NCI-H146 (cell line): ENCODE data around the gene DLG2.

ENCODE experiments used
- DNase-seq: peaks from one replicate; lab custom pipeline; 2025; lab: John Stamatoyannopoulos, UW

The DLG2 gene

DNA sequence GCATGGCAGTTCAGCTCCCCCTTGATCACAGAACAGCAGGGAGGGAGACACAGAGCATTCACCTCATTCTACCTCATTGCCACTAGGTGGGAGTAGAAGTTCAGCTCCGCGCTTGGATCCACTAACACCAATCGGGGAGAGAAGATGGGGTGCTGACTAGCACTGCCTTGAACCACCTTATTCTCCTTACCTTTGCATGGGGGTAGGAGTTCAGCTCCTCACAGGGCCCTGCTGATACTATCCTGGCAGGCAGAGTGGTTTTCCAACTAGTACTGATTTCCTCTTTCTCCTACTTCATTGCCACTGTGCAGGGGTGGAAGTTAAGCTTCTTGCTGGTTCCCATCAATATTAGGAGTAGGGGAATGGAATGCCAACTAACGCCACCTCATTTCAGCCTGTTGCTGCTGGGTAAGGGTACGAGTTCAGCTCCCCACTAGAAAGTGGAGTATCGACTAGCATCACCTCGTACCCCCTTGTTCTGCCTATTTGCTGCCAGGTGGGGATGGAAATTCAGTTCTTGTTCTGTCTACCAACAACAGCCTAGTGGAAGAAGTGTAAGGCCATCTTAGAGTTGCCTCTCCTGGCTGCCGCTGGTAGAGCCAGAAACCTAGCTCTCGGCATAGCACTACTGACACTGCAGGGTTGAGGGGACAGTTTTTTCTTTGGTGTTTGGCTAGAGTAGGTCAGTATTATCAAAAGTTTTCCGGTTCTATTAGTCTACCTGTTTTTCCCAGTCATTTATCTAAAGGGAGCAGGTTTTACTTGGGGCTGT is 1790.1 kb downstream of the DLG2 start:
- DNase-seq, result peak; percentile 31

DNA sequence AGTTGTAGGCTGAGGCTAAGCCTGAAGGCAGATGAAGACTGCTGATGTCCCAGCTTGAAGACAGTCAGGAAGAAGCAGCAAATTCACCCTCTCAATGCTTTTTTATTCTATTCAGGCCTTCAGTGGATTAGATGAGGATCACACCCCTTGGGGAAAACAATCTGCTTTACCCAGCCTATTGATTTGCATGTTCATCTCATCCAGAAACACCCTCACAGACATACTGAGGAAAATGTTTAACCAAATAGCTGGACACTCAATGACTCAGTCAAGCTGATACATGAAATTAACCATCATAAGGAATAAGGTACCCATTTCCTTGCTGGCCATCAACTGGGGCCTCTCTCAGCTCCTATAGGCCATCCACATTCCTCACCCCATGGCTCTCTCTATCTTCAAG is 1791.1 kb downstream of the DLG2 start:
- no peak for DNase-seq

DNA sequence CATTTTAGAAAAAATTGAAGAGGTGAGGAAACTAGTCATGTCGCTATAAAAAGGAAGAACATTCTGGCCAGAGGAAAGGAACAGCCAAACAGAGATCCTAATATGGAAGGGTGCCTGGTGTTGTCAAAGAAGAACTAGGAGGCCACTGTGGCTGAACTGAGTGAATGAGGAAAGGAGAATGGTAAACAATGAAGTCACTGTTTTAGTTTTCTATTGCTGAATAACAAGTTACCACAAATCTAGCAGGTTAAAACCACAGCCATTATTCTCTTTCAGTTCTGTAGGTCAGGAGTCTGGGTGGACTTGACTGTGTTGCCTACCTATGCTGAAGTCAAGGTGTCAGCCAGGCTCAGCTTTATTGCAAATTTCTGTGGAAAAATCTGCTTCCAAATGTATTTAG is 1791.7 kb downstream of the DLG2 start:
- no peak for DNase-seq

DNA sequence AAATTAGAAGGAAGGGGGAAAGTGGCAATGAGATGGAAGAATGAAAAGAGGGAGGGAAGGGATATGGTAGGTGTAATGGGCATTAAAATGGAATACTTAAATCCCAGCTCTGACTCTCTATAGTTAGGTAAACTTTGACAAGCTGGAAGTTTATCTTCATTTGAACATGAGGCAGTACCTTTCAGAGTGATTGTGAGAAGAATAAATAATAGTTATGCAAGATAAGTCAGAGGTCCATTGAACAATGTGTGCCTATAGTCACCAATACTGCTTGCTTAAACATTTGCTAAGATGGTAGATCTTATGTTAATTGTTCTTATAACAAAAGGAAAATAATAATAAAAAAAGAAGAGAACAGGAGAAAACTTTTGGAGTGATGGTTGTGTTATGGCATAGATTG is 1795.2 kb downstream of the DLG2 start:
- DNase-seq, result no peak

DNA sequence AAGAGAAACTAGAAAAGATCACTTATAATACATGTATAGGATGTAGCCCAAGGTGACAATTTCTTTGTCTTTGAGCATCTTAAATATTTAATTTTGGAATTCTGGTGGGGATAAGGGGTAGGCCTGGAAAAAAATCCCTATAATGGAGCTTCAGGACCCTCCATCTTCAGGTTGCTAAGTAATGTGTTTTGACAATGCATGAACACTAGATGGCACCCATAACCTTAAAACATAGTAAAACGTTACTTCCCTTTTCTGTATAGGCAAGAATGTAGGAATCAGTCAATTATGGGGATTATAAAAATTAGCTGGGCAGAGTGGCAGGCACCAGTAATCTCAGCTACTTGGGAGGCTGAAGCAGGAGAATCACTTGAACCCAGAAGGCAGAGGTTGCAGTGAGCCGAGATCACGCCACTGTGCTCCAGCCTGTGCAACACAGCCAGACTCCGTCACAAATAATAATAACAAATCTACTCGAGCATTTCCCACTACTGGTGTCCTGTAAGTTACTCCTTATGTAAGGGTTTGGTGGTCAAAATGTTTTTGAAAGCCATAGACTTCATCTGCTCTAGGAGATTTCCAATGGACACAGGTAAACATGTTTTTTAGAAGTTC is 1799.1 kb downstream of the DLG2 start:
- peak; percentile 5 for DNase-seq

DNA sequence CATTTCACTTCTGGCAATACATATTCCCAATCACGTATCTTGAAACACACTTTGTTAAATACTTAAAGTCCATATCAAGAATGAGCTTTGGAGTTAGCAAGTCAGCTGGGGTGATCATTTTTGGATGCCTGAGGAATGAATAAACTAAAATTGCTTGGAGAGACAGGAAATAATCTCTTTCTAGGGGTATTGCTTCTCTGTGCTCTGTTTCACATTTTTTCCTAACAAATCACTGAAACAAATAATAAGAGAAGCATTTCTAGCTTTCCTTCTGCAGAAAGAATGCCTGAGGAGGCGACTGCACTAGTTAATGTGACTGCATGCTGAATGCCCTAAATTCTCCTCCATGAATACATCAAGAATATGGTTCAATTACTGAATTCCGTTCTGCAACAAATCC is 1799.6 kb downstream of the DLG2 start:
- no peak for DNase-seq

DNA sequence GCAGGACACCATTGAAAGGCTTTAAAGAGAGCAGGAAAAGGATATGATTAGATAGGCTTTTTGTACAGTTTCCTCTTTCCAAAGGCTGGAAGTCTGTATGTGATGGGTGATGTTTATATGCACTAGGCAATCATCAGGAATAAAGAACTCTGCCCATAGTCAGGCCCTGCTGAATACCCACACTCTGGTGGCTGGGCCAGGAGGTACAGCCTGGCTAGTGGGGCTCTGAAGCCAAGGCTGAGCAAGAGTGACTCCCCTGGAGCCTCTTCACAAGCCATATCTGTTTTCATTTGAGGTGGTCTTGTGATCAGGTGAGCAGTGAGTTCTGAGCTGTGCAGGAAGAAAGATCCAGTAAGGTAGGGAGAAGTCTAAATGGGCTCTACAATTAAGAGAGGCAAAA is 1801.1 kb downstream of the DLG2 start:
- DNase-seq, result no peak

DNA sequence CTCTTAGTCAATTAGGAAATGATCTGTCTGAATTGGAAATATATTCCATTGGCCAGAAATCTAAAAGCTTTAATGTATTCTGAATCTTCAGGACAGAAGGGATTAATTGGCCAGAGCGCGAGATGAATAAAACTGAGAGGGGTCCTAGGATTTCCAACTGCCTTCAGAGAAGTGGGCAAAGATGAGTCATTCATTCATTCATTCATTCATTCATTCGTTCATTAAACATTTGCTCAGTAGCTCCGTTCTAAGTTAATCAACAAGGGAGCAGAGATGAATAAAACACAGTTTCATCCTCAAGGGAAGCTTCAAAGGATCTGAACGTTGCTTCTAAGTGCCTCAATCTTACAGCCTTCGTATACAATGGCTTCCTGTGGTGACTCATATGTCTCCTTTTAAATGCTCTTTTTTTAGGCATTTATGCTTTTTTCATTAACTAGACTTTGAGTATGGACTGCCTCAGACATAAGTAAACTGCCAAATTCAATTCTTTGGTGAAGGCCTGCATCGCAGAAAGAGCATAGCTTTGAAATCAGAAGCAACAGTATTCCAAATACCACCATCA is 1803.6 kb downstream of the DLG2 start:
- no peak for DNase-seq

DNA sequence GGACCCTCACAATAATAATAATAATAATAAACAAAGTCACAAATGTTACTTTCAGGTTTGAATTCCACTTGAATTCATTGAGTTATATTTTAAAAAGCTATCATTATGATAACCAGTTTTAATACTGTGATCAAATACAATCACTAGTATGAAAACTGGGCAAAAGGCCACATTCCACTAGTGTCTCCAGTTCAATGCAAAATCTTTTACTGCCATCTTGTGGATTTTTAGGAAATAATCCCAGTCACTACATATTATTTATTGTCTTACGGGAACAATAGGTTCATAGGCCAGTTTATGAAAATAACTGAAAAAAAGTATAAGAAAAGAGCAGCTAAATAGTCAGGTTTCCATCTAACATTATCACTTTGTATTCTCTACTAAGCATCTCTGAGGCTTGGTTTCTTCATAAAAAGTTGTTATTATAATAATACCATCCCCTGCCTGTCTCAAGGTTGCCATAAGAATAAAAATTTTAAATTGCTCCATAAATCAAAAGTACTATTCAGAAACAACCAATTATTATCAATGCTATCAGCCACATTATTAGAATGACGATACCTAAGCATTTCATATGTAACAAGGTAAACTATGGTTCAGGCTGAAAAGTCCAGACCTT is 1807.1 kb downstream of the DLG2 start:
- peak; percentile 17 for DNase-seq

DNA sequence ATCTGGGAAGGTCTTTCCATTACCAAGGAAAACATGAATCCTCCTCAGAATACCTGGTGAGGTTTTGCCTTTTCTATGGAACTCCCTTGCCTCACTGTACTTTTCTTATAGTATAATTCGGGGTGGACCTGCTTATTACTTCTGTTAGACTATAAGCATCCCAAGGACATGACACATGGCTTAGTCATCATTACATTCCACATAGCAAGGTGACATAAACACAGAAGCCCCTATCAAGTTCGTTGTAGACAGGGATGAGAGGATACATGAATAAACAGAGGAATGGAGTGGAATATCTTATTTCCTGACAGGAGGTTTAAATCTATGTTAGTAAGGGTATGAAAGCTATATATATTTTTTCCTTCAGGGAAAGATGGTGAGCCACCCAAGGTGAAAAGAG is 1808.8 kb downstream of the DLG2 start:
- no peak for DNase-seq

DNA sequence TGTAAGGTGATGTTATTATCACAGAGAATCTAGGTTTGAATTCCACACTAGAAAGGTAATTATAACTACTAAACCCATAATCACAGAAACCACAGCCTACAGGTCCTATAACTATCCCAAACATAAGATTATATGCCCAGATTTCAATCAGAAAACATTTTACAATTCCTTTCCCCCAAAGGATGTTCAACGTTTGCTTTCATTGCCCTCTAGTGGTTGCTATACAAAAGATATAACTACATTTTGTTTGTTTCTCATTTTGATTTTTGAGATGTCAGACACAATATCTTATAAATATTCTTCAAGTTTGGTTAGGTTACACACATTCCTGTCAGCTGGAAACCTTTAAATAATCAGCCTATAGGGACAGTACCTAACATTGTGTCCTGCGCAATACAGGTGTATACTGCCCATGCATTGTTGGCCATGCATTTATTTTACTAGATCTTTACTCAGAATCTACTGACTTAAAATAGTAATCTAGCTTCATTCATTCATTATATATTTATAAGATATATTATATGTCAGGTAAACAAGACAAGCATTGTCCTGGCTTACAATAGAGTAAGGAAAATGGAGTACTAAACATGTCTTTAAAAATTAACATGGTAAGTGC is 1810.5 kb downstream of the DLG2 start:
- DNase-seq, result no peak

DNA sequence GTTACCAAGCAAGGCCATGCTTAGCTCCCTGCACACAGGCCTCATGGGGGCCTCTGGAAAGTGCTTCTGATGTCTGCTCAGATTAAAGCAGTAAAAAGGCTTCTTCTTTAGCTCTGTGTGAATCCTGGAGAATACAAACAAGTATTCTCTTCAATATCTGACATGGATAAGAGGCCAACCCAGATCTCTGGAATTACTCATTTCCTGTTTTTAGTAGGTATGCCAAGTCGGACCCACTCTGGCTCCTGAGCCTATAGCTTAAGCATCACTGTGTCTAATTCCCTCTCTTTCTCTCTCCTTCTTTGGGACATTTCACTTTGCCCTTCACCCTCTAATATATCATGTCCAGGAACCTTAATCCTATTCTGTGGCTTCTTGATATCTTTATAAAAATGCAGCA is 1811.4 kb downstream of the DLG2 start:
- no peak for DNase-seq

DNA sequence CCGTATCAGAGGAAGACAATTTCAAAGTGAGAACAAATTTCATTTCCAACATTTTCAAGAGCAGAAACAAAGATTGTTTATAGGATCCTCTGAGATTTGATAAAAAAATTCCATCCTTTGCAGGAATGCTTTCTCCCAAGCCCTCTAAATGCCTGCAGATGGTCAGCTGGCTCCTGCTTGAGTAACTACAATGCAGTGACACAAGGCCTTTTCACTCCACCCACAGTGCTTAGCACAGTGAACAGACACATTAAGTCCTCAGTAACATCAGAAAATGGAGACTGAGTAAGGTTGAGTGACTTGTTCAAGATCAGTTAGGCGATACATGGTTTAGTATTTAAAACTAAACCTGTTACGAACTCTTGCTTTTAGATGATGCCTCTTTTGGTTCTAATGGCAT is 1813.8 kb downstream of the DLG2 start:
- no peak for DNase-seq

DNA sequence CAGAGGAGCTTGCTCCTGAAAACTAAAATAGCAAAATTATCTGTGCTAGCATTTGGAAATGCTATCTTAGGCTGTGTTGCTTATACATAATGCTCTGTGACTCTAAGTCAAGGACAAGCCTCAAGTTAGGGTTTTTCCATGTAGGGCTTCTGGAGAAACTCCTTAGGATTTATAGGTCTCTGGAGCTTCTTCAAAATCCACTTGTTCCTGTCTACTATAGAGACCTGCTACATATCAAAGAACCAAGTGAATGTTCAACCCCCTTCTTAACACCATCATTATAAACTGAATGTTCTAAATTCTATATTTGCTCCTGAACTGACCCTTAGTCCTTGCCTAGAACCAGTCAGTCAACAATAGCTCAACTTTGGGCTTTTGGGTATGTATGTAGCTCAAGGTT is 1817.9 kb downstream of the DLG2 start:
- no peak for DNase-seq

DNA sequence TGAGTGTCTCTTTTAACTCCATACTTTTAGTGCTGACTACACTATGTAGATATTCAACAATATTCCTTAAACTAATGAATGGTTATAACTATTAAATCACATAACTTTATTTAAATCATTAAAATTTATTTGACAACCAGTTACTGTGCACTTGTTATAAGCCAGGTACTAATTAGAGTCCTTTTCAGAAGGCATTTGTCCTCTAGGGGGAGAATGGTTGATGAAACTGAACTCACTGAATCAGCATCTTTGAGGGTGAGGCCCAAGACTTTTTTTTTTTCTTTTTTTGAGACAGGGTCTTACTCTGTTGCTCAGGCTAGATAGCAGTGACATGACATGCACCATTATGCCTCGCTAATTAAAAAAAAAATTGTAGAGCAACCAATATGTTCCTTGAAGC is 1825.3 kb downstream of the DLG2 start:
- no peak for DNase-seq

DNA sequence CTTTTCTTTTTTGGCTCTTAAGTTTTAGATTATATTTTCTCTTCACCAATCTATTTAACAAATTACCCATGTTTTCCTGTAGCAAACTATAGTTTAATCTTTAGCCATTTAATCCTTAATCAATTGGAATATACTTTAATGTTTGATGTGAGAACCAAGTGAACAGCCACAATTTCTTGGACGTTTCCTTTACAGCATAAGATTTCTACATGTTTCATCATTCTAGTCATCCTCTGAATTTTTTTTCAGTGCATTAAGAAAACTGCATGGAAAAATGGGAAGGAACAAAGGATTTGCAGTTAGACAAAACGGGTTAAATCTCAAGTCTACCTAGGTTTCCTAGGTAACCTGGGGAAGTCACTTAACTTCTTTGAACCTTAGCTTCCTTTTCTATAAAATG is 1833.8 kb downstream of the DLG2 start:
- DNase-seq, result no peak

DNA sequence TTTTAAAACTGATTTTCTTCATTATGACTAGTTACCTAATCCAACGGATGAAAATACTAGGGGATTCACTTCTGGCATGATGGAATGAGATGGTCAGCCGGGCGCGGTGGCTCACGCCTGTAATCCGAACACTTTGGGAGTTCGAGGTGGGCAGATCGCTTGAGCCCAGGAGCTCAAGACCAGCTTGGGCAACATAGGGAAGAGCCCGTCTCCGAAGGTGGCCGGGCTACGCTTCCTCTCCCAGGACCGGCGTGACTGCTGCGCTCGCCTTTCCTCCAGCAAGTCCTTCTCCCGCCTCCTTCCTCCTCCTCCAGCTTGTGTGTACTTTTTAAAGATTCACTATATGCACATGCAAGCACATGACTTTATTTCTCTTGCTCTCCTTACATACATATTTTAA is 1835.6 kb downstream of the DLG2 start:
- DNase-seq, result no peak

DNA sequence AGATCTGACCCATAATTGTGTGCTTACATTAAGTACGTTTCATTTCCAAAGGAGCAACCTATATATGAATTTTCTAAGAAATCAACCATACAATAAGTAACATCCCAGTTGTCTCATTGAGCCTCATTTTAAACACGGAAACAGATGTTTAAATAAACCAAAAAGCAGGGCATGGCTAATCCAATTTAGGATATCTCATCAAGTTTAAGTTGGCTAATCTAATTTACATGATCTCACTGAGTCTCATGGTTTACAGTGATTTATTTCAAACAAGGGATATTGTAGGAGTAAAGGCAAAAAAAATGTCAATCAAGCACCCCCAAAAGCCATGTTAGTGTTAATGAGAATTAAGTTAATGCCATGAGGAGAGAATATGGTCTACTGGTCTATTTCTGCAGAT is 1841.2 kb downstream of the DLG2 start:
- no peak for DNase-seq

DNA sequence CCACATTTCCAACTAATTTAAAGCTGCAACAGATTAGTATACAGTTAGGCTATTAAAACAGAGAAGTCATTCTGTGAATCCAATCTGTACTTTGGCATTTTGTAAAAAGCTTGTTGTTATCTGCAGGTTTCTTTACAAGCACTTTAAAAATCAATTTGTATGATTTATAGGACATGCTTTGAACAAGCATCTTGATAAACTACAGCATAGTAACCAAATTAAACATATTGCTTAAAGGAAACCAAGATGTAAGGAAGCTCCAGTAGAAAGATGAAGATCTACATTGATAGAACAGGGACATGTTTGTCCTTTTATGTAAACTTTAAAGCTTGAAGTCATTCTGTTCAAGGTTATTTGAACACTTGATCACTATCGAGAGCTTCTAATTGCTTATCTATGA is 1842.7 kb downstream of the DLG2 start:
- no peak for DNase-seq

DNA sequence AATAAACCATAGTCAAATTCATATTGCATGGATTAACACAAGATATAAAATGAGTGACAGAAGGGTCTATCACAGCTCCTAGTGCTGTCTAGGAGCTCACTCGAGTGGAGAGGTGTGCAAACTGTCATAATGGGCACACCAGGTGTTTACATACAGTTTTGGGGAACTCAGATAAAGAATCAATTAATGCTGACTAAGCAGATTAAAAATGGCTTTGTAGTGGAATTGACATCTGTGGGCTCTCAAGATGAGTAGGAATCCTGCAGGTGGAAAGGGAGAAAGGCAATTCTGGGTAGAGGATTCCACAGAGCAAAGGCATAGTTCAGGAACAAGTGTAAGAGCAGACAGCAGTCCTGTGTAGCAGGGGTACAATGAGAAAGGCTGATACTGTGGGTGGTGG is 1844.8 kb downstream of the DLG2 start:
- no peak for DNase-seq

DNA sequence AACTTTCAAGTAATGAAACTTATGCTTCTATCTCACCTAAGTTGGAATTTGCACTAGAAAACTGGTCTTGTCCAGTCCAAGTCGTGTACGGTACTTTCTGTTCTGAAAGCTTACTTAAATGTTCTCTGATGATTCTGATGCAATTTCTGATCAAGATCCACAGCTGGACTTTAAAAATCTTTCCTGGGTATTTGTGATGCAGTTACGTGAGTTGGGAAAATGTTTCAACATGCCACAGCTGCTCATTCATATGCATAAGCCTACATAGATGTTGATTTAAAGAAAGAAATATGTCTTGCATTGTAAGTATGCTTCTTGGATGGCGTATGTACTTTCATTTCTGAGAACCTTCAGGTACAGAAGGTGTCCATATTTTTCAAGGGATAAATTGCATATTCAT is 1847.3 kb downstream of the DLG2 start:
- no peak for DNase-seq

DNA sequence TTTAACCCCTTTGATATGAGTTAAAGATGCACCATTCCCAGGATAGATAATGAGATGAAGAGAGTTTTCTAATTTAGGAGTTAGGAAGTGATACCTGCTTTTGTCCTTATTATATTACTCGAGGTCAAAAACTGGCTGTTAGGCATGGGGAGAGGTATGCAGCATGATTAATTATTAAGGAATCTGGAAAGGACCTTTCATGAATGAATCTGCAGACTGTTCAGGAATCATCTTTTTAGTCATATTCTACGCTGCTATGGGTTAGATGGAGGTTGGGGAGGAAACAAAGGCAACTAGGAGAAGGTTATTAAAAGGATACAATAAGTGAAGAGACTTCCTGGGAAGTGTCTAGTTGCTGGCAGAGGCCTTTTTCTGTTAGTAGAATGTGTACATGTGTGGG is 1848.5 kb downstream of the DLG2 start:
- no peak for DNase-seq
